CD4-positive, alpha-beta T cell treated with Interleukin-15 for 1 hour (primary cell): Measurements from ENCODE around the gene TMEM25.
A peak's percentile ranks its signal among the peaks of the same experiment; 100 is the strongest.
"Not testable (repeated sequence)": the region's sequence is repeated elsewhere in the genome, so short reads cannot be mapped to it uniquely, and the experiment has no call there.

ENCODE experiments used
- DNase-seq: peaks from one replicate; pipeline ENCODE4 v3.0.0-alpha.2; 2020

TMEM25 gene

DNA sequence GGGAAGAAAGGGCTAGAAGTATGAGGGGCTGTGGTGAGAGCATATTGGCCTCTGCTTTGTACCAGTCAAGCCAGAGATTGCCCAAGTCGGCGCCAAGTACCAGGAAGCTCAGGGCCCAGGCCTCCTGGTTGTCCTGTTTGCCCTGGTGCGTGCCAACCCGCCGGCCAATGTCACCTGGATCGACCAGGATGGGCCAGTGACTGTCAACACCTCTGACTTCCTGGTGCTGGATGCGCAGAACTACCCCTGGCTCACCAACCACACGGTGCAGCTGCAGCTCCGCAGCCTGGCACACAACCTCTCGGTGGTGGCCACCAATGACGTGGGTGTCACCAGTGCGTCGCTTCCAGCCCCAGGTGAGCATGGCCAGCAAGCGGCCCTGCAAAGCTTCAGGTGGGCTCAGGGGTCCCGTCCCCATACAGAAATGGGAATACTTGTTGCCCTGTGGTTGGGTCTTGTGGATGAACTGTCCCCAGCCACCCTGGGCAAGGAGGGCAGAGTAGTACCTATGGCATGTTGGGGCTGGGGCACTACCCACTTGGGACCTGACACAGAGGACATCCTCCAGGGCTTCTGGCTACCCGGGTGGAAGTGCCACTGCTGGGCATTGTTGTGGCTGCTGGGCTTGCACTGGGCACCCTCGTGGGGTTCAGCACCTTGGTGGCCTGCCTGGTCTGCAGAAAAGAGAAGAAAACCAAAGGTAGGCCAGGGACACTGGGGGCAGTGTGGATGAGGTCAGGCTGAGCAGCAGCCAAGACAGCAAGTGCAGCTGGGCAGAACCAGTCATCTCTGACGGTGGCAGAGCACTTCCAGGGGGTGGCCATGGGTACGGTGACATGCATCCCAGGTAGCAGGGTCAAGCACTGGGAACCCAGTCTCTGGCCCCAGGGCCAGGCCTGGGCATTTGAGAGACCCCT lies 2.1 kb downstream of the TMEM25 start:
- DNase-seq, result no peak

DNA sequence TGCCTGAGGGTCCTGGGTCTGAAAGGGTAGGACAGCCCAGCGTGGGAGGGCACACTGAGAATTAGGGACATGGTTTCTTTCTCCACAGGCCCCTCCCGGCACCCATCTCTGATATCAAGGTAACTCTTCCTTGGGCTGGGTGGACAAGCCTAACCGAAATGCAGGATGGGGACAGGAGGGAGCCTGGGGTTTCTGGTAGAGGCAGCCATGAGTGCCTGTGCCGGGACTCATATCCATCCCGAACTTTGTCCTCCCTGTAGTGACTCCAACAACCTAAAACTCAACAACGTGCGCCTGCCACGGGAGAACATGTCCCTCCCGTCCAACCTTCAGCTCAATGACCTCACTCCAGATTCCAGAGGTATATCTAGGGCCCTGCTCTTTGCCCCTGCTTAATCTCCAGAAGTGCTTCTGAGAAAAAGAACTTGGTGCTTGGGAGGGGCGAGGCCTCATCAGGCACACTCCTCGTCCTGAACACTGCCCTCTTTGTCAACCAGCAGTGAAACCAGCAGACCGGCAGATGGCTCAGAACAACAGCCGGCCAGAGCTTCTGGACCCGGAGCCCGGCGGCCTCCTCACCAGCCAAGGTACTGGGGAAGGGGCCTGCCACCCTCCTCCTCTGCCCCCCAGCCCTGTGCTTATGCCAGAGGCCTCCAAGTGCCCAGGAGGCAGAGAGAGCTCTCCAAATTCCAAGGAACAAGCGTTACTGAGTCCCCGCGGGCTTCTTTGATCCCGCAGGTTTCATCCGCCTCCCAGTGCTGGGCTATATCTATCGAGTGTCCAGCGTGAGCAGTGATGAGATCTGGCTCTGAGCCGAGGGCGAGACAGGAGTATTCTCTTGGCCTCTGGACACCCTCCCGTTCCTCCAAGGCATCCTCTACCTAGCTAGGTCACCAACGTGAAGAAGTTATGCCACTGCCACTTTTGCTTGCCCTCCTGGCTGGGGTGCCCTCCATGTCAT lies 3.1 kb downstream of the TMEM25 start:
- no peak for DNase-seq

DNA sequence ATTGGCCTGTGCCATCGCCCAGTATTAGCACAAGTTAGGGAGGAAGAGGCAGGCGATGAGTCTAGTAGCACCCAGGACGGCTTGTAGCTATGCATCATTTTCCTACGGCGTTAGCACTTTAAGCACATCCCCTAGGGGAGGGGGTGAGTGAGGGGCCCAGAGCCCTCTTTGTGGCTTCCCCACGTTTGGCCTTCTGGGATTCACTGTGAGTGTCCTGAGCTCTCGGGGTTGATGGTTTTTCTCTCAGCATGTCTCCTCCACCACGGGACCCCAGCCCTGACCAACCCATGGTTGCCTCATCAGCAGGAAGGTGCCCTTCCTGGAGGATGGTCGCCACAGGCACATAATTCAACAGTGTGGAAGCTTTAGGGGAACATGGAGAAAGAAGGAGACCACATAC lies 4.3 kb downstream of the TMEM25 start:
- no peak for DNase-seq

DNA sequence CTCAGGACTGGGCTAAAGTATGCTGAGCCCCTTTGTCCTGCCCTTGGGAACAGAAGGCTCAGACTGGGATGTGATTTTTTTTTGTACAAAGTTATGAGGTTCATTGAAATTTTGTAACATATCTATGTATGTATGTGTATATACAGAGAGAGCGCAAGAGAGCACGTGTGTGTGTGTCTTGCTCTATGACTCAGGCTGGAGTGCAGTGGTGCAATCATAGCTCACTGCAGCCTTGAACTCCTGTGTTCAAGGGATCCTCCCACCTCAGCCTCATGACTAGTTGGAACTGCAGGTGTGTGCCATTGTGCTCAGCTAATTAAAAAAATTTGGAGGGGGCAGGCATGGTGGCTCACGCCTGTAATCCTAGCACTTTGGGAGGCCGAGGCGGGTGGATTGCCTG lies 5.7 kb downstream of the TMEM25 start:
- no peak for DNase-seq

DNA sequence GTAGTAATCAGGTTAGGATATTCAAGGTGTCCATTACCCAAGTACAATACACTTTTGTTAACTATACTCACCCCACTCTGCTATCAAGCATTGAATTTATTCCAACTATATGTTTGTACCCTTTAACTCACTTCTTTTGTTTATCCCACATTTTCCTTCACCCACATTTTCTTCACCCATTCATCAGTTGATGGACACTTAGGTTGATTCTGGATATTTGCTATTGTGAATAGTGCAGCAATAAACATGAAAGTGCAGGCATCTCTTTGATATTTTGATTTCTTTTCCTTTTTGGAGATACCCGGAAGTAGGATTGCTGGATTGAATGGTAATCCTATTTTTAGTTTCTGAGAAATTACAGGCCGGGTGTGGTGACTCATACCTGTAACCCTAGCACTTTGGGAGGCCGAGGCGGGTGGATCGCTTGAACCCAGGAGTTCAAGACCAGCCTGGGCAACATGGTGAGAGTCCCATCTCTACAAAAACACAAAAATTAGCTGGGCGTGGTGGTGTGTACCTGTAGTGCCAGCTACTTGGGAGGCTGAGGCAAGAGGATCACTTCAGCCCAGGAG lies 6.5 kb downstream of the TMEM25 start:
- DNase-seq, result no peak

DNA sequence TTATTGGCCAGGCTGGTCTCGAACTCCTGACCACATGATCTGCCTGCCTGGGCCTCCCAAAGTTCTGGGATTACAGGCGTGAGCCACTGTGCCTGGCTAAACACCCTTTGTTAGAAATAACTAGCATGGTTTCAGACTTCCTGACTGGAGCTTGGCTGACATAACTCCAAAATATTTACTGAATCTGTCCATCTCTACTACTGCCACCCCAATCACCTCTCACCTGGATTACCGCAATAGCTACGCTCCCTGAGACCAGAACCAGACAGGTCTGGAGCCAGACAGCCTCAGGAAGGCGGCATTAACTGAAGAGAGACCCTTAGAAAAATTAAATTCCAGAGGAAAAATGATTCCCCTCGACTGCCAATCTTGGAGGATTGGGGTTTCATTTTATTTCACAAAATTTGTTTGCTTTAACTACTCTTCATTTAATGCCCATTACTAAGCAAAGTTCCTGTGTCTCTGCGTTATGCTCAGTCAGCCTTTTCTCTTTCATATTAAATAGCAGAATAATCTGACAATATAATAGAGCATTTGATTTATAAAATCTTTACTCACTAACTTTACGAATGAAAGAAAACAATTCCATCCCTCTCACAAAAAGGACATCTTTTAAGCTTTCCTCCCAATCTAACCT lies 13.1 kb downstream of the TMEM25 start:
- DNase-seq, result no peak

DNA sequence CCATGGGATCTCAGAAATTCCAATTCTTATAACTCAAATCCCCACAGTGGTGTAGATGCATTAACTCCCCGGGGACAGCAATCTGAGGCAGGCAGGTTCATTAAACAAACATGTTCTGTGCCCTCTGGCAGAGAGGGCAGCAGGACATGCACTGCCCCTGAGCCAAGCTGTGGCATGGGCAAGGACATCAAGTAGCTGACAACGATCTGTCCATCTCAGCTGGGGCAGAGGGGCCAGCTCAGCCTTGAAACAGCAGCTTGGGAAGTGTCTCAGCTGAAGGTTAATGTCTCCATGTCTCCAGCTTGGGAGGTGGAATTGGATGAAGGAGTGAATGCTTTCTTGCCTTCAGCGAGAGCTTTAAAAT lies 13.6 kb downstream of the TMEM25 start:
- no peak for DNase-seq

DNA sequence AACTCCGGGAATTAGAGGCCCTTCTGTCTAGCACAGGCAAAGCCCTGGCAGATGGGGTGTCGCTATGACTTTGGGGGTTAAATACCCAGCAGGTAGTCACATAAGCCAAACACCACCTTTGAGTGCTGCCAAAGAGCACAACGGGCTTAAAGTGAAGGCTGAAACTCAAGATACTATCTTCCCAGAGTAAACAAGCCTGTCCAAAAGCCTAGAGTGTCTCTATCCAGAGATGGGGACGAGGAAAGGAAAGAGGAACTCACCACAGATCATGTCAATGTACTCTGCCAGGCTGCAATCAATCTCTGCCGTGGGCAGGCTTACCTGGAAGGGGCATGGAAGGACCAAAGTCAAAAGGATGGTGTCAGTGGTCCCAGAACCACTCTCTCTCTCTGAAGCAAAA lies 14.5 kb downstream of the TMEM25 start:
- no peak for DNase-seq

DNA sequence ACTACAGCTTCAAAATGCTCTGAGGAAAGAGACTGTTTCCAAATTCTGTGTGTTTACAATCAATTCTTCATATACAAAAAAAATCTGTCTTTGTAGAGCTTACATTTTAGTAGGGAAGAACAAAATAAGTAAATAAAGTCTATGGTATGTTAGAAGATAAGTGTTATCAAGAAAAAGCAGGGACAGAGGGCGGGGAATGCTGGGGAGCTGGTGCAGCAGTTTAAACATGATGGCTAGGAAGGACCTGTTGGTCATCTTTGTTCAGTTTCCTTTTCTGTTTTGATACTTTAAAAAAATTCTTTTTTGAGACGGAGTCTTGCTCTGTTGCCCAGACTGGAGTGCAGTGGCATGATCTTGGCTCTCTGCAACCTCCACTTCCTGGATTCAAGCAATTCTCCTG lies 16.1 kb downstream of the TMEM25 start:
- DNase-seq, result no peak

DNA sequence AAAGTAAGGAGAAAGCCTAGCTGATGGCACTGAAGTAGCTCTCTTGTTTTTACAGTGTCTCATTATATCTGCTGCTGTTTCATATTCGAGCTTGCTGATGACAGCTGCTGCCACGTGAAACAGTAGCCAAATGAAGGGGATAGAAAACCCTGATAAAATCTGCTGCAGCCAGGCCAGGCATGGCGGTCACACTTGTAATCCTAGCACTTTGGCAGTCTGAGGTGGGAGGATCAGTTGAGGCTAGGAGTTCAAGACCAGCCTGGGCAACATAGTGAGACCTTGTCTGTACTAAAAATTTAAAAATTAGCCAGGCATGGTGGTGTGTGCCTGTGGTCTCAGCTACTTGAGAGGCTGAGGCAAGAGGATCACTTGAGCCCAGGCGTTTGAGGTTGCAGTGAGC lies 21.3 kb downstream of the TMEM25 start:
- DNase-seq, result no peak

DNA sequence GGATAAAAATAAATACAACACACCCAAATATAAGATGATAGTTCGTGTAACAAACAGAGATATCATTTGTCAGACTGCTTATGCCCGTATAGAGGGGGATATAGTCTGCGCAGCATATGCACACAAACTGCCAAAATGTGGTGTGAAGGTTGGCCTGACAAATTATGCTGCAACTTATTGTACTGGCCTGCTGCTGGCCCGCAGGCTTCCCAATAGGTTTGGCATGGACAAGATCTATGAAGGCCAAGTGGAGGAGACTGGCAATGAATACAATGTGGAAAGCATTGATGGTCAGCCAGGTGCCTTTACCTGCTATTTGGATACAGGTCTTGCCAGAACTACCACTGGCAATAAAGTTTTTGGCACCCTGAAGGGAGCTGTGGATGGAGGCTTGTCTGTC lies 29.8 kb downstream of the TMEM25 start:
- DNase-seq, result no peak

DNA sequence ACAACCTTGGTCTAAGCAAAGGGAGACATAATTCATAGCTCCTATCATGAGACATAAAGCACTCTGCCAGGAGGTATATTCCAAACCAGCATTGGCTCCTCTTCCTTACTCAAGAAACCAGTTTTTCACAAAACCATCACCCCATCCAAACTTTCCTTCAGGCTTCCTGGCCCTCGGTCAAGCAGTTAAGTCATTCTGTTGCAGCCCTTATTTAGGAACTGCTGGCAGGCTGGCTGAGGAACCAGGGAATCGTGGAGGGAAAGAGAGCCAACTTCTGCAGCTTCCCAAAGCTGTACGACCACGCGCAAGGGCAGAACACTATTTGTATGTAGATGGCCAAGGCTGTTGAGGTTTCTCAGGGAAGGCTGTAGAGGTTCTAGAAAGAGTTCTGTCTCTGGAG lies 34.1 kb downstream of the TMEM25 start:
- no peak for DNase-seq

DNA sequence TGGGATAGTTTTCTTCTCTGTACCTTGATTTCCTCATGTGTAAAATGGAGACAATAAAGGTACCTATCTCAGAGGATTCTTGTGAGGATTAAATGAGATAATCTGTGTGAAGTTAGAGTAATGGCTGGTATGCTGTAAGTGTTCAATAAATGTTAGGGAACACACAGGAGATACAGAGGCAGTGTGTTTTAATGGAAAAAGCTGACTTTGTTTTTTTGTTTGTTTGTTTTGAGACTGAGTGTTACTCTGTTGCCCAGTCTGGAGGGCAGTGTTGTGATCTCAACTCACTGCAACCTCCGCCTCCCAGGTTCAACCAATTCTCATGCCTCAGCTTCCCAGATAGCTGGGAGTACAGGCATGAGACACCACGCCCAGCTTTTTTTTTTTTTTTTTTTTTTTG lies 38.7 kb downstream of the TMEM25 start:
- no peak for DNase-seq

DNA sequence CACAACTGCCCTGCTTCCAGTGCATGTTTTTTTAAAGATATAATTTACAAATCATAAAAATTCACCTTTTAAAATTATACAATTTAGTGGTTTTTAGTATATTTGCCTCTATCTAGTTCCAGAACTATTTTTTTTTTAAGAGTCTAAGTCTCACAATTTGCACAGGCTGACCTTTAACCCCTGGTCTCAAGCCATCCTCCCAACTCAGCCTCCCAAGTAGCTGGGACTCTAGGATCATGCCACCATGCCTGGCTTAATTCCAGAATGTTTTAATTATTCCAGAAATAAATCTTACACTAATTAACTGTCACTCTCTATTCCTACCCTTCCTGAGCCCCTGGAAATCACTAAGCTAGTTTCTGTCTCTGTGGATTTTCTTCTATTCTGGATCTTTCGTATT lies 39.8 kb downstream of the TMEM25 start:
- no peak for DNase-seq

DNA sequence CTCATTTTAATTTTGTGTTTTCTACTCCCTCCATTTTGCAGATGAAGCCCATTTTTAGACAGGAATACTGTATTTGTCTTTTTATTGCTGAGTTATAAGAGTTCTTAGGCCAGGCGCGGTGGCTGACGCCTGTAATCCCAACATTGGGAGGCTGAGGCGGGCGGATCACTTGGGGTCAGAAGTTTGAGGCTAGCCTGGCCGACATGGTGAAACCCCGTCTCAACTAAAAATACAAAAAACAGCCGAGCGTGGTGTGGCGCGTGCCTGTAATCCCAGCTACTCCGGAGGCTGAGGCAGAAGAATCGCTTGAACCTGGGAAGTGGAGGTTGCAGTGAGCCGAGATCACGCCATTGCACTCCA lies 40.7 kb downstream of the TMEM25 start:
- not testable (repeated sequence) for DNase-seq

DNA sequence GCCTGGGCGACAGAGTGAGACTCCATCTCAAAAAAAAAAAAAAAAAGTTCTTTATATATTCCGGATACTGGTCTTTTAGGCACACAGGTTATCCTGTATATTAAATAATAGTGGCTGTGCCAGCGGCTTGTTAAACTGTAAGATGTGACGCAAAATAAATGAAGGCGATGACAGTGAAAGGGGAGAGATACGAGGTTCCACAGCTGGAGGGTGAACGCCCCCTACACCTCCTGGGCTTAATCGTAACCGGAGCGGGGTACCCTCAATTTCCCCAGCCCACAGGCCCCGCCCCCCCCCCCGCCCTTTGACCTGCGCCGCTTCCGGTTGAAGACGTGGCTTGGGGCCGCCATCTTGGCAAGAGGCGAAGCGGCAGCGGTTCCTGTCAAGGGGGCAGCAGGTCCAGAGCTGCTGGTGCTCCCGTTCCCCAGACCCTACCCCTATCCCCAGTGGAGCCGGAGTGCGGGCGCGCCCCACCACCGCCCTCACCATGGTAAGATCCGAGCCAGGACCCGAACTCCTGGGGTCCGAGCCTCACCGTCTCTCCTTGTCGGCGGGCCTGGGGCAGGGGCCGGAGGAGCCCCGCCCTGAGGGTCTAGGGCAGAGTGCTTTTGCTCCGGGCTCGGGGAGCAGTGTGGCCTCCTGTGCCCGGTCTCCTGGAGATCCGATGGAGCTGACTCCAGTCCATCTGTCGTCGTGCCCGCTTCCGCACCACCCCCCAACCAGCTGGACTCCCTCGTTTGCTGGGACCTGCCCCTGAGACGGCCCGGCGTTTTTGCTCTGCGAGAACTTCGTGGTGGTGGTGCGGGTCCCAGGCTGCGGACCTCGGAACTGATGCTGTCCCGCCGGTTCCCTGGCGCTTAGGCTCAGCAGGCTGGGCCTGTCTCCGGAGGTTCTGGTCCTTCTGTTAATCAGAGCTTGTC lies 41.3 kb downstream of the TMEM25 start, which contains the start of gene ARCN1:
ARCN1 (plus strand) TSS at position 349 of the 920 bp plus-strand sequence; CDS start at position 488, 139 bp downstream.
- DNase-seq, result peak; percentile 83

DNA sequence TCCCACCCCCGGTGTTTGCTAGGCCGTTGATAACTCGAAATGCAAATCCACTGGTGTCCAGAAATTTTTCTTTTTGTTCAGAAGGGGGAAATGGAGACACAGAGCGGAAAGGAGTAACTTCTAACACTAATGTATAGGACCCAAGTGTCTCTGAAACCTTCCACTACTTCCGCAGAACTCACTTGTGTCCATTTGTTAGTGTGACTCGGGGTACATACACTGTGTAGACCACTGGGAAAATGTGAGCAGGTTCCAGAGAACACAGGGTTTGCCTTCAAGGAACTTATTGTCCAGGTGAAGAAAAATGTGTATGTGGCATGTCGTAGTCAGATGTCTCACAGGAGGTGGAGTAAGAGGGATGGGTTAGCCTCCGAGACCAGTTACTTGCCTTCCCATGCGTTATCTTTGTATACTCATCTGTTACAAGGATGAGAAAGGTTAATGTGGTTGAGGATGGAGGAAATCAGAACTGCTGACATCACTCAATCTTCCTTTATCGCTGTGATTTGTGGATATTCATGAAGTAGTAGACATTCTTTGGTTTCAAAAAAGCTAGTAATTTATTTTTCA lies 42.1 kb downstream of the TMEM25 start:
- no peak for DNase-seq

DNA sequence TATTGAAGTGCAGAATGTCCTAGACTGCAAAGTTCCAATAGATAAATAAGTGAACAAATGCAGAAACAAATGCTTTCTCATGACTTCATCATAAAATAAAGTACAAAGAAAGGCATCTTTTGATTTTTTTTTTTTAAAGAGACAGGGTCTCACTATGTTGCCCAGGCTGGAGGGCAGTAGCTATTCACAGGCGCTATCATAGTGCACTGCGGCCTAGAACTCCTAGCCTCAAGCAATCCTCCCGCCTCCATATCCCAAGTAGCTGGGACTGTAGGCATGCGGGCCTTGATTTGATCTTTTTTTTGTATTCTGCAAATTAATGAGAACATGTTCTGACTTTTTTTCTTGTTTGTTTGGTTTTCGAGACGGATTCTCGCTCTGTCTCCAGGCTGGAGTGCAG lies 43.6 kb downstream of the TMEM25 start:
- no peak for DNase-seq

DNA sequence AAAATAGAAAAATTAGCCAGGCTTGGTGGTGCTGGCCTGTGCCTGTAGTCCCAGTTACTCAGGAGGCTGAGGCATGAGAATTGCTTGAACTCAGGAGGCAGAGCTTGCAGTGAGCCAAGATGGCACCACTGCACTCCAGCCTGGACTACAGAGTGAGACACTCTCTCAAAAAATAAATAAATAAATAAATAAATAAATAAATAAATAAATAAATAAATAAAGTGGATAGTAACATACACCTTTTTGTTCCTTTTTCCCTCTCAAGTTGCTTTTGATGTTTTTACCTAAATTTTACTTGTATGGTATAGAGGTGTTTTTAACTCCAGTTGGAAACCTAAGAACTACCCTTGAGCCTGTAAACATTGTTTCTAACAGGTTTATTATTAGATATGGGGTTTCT lies 47.0 kb downstream of the TMEM25 start:
- not testable (repeated sequence) for DNase-seq

DNA sequence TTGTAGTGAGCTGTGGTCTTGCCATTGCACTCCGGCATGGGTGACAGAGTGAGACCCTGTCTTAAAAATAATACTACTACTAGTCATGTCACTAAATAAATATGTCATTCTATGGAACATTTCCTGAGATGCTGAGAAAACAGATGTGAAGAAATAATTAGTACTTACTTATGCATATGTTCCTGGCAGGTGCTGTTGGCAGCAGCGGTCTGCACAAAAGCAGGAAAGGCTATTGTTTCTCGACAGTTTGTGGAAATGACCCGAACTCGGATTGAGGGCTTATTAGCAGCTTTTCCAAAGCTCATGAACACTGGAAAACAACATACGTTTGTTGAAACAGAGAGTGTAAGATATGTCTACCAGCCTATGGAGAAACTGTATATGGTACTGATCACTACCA lies 50.1 kb downstream of the TMEM25 start:
- no peak for DNase-seq
